ENCODE measurements around the gene KCTD20.
A peak's percentile ranks its signal among the peaks of the same experiment; 100 is the strongest.
"Not testable (repeated sequence)": the region's sequence is repeated elsewhere in the genome, so short reads cannot be mapped to it uniquely, and the experiment has no call there.

Gene KCTD20

GRCh38 chr6:36442671-36443470 is at the start of gene KCTD20, which contains the start of gene PXT1:
KCTD20 (plus strand) TSS chr6:36443000; CDS start chr6:36470098, 27,098 bp downstream.
PXT1 (minus strand) TSS chr6:36442854; CDS start chr6:36426082, 16,772 bp downstream.
- DNase-seq = peak; percentile 65 to 68

GRCh38 chr6:36399970-36400369 is 42.8 kb upstream of the KCTD20 start:
- DNase-seq = no peak

- DNase-seq = no peak
These were observed 40.3 kb upstream of the KCTD20 start for GRCh38 chr6:36402481-36402880.

DNA sequence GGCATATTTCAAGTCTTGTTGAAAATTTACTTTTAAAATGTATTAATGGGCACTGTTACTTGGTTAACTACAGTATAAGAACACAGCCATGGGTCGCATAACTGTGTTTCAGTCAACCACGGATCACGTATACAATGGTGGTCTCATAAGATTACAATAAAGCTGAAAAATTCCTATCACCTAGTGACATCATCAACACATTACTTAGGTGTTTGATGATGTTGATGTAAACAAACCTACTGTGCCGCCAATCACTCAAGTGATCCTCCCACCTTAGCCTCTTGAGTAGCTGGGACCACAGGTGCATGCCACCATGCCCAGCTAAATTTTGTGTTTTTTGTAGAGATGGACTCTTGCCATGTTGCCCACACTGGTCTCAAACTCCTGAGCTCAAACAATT is 38.6 kb upstream of the KCTD20 start:
- DNase-seq = no peak

- DNase-seq = not testable (repeated sequence)
These were observed 33.1 kb upstream of the KCTD20 start for GRCh38 chr6:36409718-36410117.

DNA sequence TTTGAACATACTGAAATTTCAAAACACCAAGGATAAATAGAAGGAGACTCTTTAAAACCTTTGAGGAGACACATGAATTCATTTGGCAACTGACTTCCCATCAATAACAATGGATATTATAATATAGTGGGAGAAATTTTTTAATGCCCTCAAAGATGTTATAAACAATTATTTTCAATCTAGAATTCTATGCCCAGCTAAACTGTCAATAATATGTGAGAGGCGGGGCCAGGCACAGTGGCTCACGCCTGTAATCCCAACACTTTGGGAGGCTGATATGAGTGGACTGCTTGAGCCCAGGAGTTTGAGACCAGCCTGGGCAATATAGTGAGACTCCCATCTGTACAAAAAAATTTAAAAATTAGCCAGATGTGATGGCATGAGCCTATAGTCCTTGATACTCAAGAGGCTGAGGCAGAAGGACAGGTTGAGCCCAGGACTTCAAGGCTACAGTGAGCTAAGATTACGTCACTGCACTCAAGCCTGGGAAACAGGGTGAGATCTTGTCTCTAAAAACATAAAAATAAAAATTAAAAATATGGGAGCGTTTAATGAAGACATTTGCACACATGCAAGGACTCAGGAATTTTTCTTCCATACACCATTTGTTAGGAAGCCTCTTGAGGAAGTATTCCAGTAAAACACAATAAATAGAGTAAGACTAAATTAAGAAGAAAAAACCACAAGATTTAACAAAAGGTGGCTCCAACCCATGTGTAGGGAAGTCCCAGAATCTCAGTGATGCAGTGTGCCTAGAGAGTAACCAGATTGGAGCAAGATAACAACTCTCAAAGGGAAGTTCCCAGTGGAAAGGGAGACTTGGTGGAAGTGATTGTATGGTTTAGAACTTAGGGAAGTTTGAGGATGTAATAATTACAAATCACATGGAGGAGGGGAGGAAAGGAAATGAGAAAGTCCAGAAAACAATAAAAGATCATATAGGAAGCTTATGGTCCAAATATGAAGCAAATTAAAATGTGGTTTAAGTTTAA is 29.0 kb upstream of the KCTD20 start:
- DNase-seq = no peak

- no peak for DNase-seq
These were observed 28.3 kb upstream of the KCTD20 start for GRCh38 chr6:36414481-36414880.

DNA sequence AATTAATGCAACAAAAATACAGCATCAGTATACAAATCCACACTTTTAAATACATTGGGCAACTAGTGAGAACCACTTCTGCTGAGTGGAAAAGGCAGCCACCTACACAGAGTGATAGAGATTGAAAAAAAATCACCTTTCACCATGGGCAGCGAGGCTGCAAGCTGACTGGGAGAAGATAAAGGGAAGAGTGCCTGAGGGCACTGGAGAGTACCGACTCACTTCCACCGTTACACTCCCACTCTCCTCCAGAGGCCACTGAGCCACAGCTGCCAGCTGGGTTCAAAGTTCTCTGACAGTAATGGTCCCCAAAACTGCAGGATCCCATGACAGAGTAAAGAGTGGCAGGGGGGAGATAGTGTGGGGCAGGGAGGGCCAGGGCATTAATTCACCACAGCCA is 24.2 kb upstream of the KCTD20 start:
- no peak for DNase-seq

DNA sequence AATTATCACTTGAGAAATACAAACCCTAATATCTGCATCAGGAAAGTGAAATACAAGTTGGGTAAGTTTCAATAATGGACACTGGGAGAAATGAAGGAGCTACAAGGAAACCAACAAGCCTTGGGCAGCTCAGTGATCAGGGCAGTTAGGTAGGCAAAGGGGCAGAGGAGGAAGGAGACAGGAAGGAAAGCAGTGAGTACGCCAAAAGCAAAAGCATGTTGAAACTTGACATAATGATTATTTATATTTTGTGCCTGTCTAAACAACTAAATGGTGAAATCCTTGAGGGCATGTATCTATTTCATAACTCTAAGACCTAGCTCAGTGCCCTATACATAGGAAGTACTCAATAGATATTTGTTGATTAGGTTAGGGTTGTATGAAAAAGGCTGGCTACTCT is 23.5 kb upstream of the KCTD20 start:
- DNase-seq = no peak

DNA sequence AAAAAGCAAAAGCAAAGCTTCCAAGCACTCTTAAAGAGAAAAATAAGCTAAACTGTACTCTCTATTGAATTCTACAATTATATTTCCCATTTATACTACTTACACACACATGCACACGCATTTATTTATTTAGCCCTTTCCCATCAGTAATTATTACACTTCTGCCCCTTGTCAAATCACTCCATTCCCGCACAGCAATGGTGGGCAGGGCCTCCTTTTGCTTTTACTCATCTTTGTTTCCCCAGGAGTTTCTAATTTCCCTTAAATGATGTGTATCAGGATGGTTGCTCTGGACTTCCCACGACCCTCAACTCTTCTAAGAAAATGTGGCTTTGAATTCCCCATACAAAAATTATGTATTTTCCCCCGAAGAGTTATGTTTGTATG is 20.1 kb upstream of the KCTD20 start:
- no peak for DNase-seq

- DNase-seq = peak; percentile 91 to 97
These were observed 19.5 kb upstream of the KCTD20 start for GRCh38 chr6:36423101-36423824.

DNA sequence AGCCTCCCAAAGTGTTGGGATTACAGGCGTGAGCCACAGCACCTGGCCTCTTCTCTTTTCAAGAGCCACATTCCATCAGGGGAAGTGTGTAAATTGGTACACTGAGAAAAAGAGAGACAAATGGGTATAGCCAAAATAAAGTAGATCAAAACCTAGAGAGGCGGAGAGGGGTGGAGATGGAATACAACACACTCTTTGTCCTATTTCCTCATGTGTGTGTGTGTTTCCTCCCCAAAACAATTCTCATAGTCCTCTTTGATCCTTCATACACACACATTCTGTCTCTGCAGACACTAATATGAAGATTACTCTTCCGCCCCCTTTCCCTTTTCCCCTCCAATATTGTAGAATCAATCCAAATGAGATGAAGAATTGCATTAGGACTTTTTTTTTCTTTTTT is 16.2 kb upstream of the KCTD20 start:
- DNase-seq = no peak

DNA sequence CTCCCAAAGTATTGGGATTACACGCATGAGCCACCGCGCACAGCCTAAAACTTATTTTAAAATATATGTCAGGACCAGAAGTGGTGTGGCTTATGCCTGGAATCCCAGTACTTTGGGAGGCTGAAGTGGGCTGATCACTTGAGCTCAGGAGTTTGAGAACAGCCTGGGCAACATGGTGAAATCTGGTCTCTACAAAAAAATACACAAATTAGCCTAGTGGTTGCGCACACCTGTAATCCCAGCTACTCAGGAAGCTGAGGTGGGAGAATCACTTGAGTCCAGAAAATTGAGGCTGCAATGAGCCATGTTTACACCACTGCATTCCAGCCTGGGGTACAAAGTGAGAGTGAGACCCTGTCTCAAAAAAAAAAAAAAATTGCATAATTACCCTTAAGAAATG is 13.9 kb upstream of the KCTD20 start:
- no peak for DNase-seq

GRCh38 chr6:36430351-36430750 is 12.4 kb upstream of the KCTD20 start:
- DNase-seq = no peak

- no peak for DNase-seq
These were observed 11.6 kb upstream of the KCTD20 start for GRCh38 chr6:36431197-36431596.

DNA sequence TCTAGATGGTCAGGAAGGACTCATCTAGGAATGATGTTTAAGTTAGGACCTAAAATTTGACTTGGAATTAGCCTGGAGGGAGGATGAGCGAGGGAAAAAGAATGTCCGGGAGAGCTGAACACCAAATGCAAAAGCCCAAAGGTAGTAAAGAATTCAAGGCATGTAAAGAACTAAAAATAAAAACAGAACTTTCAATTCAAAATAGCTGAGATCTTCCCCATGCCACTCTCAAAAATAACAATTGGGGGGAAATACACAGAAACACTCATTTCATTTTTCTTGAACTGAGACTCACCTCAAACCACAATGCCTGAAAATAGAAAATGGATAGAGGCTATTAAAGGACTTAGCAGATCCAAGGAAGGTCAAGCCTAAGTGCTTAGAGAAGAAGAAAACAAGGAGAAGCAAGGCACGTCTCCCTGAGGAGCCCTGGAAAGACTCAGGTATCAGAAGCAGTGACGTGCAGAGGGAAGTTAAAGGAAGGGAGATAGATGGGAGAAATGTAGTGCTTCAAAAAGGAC is 10.6 kb upstream of the KCTD20 start:
- DNase-seq = no peak

DNA sequence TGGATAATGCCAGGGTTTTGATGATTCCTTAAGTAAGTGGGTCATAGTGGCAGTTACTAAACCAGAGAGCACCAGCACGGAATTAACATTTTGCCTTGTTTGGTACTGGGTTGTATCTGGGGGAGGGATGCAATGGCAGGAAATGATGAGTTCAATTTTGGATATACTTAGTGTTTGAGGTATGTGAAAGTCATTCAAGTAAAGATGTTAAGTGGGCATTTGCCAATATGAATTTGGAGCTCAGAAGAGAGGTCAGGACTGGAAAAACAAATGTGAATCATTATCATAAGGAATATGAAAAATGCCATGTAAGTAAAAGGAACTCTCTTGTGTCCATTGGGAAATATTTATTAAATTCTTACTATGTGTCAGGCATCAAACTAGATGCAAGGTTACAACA is 6.3 kb upstream of the KCTD20 start:
- DNase-seq = no peak

GRCh38 chr6:36441307-36441894 is 1.4 kb upstream of the KCTD20 start:
- DNase-seq = peak; percentile 68 to 93

GRCh38 chr6:36442103-36442670 is 613 bp upstream of the KCTD20 start:
- DNase-seq = no peak

DNA sequence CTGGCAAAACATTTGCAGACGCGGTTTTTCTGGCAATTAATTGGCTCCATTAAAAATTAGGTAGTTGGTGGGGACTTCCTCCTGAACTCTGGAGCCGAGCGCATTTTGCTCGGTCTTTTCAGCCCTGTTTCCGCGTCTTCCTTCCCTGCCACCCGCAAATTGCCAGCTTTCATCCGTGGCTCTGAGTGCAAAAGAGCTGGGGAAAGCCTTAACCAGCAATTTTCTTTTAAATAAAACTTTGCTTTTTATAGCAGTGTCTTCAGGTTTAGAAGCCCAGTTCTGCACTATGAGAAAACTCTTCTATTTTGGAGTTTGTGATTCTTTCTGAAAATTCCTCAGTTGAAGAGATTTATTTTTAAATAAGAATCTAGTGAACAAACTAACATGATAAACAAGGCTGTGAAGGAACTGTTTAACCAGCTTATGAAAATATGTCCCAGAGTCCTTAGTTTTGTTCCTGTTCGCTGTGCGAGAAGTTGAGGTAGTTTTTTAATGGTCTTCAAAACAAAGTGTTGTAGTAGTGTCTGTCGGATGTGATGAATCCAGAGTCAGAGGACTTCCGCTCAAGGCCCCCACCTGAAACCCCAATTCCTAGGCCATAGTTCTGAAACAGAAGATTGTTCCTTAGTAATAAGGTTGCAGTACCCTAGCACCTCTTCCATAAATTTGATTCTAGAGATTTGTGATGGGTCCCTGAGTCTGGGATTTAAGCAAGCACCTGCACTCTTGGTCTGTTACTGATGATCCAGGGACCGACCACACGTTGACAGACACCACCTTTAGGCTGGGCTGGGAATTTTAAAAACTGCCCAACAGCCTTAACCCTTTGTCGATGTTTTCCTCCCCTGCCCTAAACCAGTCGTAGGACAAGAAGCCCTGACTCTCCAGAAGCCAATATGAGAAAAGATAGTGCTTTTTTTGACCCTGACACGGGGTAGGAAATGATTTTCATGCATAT is 950 bp downstream of the KCTD20 start:
- peak in 1 of 2 donors; percentile 25 for DNase-seq

DNA sequence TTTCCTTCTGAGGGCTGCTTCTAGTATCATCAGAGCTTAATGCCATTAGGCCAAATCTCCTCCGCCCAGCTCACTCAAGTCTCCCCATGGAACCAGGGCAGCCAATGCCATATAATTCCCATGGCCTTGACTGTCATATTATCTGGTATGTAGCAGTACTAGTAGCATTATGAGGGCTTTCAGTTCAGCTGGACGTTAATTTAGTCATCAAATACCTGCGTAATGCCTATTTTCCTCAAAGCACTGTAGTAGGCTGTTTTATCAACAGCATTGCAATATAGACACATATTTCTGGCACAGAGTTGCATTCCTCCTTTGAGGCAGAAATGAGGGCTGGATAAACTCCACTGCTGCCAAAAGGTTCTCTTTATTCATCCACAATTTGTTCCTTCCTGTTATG is 1.7 kb downstream of the KCTD20 start:
- no peak for DNase-seq

Data from bone marrow (tissue), 2 donors.